Liver (tissue), 9 donors: Measurements from ENCODE around the gene SCN1A. TPM values are rescaled to one million over a fixed set of nuclear protein-coding genes. Genes with fewer than 3 reads are reported as not detected.

Source experiments
- DNase-seq: peaks from one replicate; pipeline ENCODE4 v3.0.0-alpha.2; 2017; ENCODE audit warnings: low spot score
- H3K27ac ChIP-seq, 2 donors: one replicate each; pipeline ENCODE4 v1.7.0; 2013; ENCODE audit warnings: inconsistent platforms in 2 of 2, low read length in 2 of 2, control low read depth in 1 of 2, low read depth in 1 of 2, mild to moderate bottlenecking in 1 of 2
- H3K27me3 ChIP-seq, 4 donors: one replicate each; pipeline versions ENCODE4 v1.6.1 to v1.7.0; 2013; ENCODE audit warnings: low read length in 3 of 4, inconsistent platforms in 1 of 4, mild to moderate bottlenecking in 1 of 4, moderate library complexity in 1 of 4; ENCODE audit not compliant: control insufficient read depth in 4 of 4, insufficient read depth in 4 of 4
- H3K36me3 ChIP-seq, 4 donors: one replicate each; pipeline versions ENCODE4 v1.6.1 to v1.7.0; 2013; ENCODE audit warnings: low read length in 3 of 4, mild to moderate bottlenecking in 3 of 4, low read depth in 1 of 4, moderate library complexity in 1 of 4; ENCODE audit not compliant: control insufficient read depth in 4 of 4, insufficient read depth in 3 of 4
- H3K4me1 ChIP-seq, 4 donors: one replicate each; pipeline versions ENCODE4 v1.6.1 to v1.7.0; 2013; ENCODE audit warnings: low read length in 3 of 4, mild to moderate bottlenecking in 3 of 4, moderate library complexity in 1 of 4; ENCODE audit not compliant: control insufficient read depth in 4 of 4, insufficient read depth in 4 of 4
- H3K4me3 ChIP-seq, 3 donors: one replicate each; pipeline versions ENCODE4 v1.6.1 to v1.7.0; 2013; ENCODE audit warnings: low read length in 3 of 3, control low read depth in 1 of 3, low read depth in 1 of 3, mild to moderate bottlenecking in 1 of 3
- H3K9ac ChIP-seq, 2 donors: one replicate each; pipeline ENCODE4 v1.7.0; 2013; ENCODE audit warnings: low read length in 2 of 2, mild to moderate bottlenecking in 2 of 2, moderate library complexity in 2 of 2, control low read depth in 1 of 2, low read depth in 1 of 2
- H3K9me3 ChIP-seq, 4 donors: one replicate each; pipeline versions ENCODE4 v1.6.1 to v1.7.0; 2013; ENCODE audit warnings: low read length in 3 of 4; ENCODE audit not compliant: control insufficient read depth in 4 of 4
- CTCF ChIP-seq: fragments of 150-350 bp; IDR thresholded peaks from 2 replicates; pipeline ENCODE4 v1.5.1; 2017; ENCODE audit warnings: improper control_type of control experiment, low read depth, low read length; ENCODE audit not compliant: missing input control
- FOXA1 ChIP-seq: IDR thresholded peaks from 2 replicates; pipeline ENCODE4 v1.6.1; 2016; ENCODE audit warnings: antibody characterized with exemption
- FOXA2 ChIP-seq: IDR thresholded peaks from 2 replicates; pipeline ENCODE4 v1.6.1; 2016; ENCODE audit warnings: antibody characterized with exemption
- HNF4G ChIP-seq: IDR thresholded peaks from 2 replicates; pipeline ENCODE4 v1.6.1; 2016; ENCODE audit warnings: antibody characterized with exemption
- JUND ChIP-seq, 2 donors: IDR thresholded peaks; 2 replicates each; pipeline ENCODE4 v1.6.1; 2016; ENCODE audit warnings: antibody characterized with exemption in 2 of 2
- NR2F2 ChIP-seq: IDR thresholded peaks from 2 replicates; pipeline ENCODE4 v1.6.1; 2016; ENCODE audit warnings: antibody characterized with exemption
- RAD21 ChIP-seq, 2 donors: IDR thresholded peaks; 2 replicates each; pipeline ENCODE4 v1.6.1; 2016; ENCODE audit warnings: antibody characterized with exemption in 2 of 2, mild to moderate bottlenecking in 2 of 2
- REST ChIP-seq: IDR thresholded peaks from 2 replicates; pipeline ENCODE4 v1.6.1; 2016; ENCODE audit warnings: antibody characterized with exemption, mild to moderate bottlenecking
- RXRA ChIP-seq, 2 donors: IDR thresholded peaks; 2 replicates each; pipeline ENCODE4 v1.6.1; 2017 to 2018; ENCODE audit warnings: antibody characterized with exemption in 2 of 2, mild to moderate bottlenecking in 1 of 2
- SP1 ChIP-seq: IDR thresholded peaks from 2 replicates; pipeline ENCODE4 v1.6.1; 2018; ENCODE audit warnings: antibody characterized with exemption, mild to moderate bottlenecking
- YY1 ChIP-seq: IDR thresholded peaks from 2 replicates; pipeline ENCODE4 v1.6.1; 2016; ENCODE audit warnings: antibody characterized with exemption, mild to moderate bottlenecking
- ZBTB33 ChIP-seq: IDR thresholded peaks from 2 replicates; pipeline ENCODE4 v1.6.1; 2016; ENCODE audit warnings: antibody characterized with exemption
- WGBS: extraction: QIAGEN DNeasy Blood & Tissue Kit; methylation state at CpG from one replicate; pipeline ENCODE4 v1.1.7; 2013; 5-methylcytosine and 5-hydroxymethylcytosine counted together
- polyA plus RNA-seq, 2 donors: library from polyadenylated mRNA; stranded (reverse) in 1 of 2; unstranded in 1 of 2; fragments of 200-250 nt in 1 of 2; fragments of >200 nt in 1 of 2; fragmentation: Nextera tagmentation in 1 of 2; extraction: Ambion mirVana in 1 of 2; gene quantifications; one replicate each; pipeline versions ENCODE4 v1.2.1 to v1.2.3, GENCODE V29; 2013 to 2015
- total RNA-seq, 2 donors: library from RNA; depleted of rRNA; stranded (reverse); fragments of >200 nt; gene quantifications; one replicate each; pipeline ENCODE4 v1.2.3, GENCODE V29; 2014
- donor health status: healthy.
- donor health status: healthy.
- donor health status: healthy.
- donor health status: healthy.
- donor health status: healthy.

Gene SCN1A
- total and polyA plus RNA-seq, 4 donors, result 0.11 TPM; not detected in 3

DNA sequence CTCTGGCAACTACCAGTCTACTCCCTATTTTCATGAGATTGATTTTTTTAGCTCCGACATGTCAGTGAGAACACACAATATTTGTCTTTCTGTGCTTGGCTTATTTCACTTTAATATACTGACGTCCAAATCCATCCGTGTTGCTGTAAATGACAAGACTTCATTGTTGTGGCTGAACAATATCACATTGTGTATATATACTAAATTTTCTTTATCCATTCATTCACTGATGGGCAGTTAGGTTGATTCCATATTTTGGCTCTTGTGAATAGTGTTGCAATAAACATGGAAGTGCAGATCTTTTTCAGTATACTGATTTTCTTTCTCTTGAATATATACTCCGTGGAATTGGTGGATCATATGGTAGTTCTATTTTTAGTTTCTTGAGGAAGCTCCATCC lies 168.4 kb downstream of the SCN1A start:
- H3K9me3 ChIP-seq, result no peaks in the 10 kb centered on the region
- no peak for DNase-seq
- no peaks in the 10 kb centered on the region for H3K36me3 ChIP-seq
- no peak overlapping the region for H3K27ac ChIP-seq
- H3K4me3 ChIP-seq, result no peak overlapping the region
- 56% methylated on average over 4 of the region's 4 CpGs for WGBS
- no peak overlapping the region for H3K9ac ChIP-seq
- TF ChIP-seq REST (no peak), FOXA1 (no peak), HNF4G (no peak), YY1 (no peak), SP1 (no peak), RXRA (IDR thresholded peaks at IDR 0.05) (no peak), JUND (IDR thresholded peaks at IDR 0.05) (no peak)
- peaks cover 0 to 5% (median 3%) of the 10 kb centered on the region in 4 donors for H3K4me1 ChIP-seq
- peaks cover 0 to 2% (median 0%) of the 10 kb centered on the region in 4 donors for H3K27me3 ChIP-seq

GRCh38 chr2:165958313-165958960 lies 169.4 kb downstream of the SCN1A start:
- 89% methylated on average over 3 of the region's 3 CpGs for WGBS
- H3K4me1 ChIP-seq, result peaks cover 0 to 8% (median 5%) of the 10 kb centered on the region in 4 donors

More at GRCh38 chr2:165958313-165958960, 169.4 kb downstream of the SCN1A start:
- Histone ChIP-seq H3K4me3 (no peak overlapping the region), H3K36me3 (no peaks in the 10 kb centered on the region), H3K9me3 (no peaks in the 10 kb centered on the region), H3K9ac (no peak overlapping the region), H3K27me3 (peaks cover 0 to under 1% (median 0%) of the 10 kb centered on the region in 4 donors), H3K27ac (no peak overlapping the region)
- no peak for DNase-seq
- TF ChIP-seq CTCF, result no peak
- no peak for TF ChIP-seq JUND (IDR thresholded peaks at IDR 0.05)
- TF ChIP-seq RAD21 (IDR thresholded peaks at IDR 0.05), result no peak
- no peak for TF ChIP-seq YY1
- no peak for TF ChIP-seq NR2F2
- no peak for TF ChIP-seq SP1
- TF ChIP-seq FOXA2, result no peak
- TF ChIP-seq RXRA (IDR thresholded peaks at IDR 0.05), result no peak
- no peak for TF ChIP-seq ZBTB33
